ENCODE results near the gene SND1.
A peak's percentile ranks its signal among the peaks of the same experiment; 100 is the strongest.

The SND1 gene

DNA sequence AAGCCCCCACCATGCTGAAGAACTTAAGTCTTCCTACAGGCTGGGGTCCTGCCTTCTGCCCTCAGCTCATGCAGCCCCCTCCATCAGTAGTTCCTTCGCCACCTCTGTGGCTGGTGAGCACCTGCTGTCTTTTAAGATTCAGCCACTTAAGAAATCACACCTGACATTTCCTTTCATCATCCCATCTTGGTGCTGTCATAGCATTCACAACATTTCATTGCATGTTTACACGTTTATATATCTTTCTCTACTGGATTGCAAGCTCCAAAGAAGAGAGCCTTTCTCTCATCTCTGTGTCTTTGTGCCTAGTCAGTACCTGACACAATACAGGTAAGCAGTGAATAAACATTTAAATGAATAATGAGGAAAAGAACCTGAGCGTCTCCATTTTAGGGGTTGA is 38.3 kb downstream of the SND1 start:
- DNase-seq, result no peak

DNA sequence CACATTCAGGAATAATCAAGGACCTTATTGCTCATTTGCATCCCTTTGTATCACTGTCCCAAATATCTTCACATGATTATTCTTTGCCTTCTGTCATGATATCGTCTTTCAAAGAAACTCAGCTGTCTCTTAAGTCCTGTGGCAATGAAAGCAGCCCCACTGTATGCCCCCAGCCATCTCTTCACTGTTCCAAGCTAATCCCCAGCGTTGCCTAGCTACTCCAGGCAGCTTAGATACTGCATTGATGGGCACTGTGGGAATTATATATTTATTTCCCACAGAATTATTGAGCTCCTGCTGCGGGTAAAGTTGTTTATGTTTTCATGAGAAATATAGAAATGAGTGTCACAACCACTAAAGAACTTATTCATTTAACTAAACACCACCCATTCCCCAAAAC is 38.8 kb downstream of the SND1 start:
- no peak for DNase-seq

DNA sequence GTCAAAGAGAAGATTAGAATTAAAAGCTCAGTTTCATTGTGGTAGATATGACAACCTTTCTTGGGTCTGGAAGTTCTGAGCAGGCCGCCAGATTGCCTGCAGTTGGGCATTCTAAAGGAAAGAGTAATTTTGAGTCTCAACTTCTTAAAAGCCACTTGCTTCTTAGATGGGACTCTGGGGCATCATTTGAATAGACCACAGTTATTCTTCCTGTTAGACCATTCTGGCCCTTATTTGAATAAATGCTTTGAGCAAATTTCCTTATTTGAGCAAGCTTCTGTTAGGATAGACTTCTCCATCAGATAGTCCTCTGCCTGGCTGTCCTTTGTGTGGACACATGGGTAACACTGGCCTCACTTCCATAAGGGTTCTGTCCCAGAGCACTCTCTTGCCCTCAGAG is 40.2 kb downstream of the SND1 start:
- no peak for DNase-seq

DNA sequence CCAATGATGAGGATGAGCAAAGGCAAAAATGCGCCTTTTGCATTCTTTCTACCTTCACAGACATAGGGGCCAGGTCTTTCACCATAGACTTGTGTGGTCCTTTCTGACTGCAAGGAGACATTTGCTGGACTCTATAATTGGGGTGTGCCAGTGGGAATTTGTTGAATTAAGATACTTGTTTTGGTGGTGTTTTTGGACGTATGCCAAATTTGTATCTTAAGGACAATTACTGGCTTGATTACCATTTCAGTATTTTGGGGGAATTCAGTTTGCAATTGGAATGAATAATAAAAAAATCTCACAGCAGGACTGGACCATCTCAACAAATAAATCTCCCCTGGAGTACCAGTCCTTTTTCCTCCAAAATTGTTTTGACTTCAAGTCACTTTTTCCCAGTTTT is 47.9 kb downstream of the SND1 start:
- DNase-seq, result no peak

DNA sequence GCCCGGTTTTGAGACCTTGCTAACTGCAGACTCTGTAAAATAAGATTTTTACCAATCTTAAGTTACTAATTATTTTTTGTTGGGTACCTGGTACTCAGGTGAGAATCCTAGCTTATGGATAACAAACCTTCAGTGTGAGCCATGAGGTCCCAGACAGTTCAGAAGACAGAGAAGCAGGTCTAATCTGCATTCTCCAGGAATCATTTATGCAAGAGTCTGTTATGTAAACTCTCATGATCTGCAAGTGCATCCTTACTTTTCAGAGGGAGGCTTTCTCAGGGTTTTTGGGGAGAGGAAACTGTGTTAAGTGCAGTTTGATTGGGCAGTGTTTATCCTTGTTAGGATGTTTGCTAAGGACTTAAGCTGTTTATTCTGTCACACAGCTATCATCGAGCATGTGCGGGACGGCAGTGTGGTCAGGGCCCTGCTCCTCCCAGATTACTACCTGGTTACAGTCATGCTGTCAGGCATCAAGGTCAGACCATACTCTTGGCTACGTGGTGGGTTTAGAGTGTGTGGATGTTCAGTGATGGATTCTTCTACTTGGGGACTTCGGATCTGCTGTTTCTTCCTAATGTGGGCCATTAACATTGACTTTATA is 50.2 kb downstream of the SND1 start:
- DNase-seq, result no peak

DNA sequence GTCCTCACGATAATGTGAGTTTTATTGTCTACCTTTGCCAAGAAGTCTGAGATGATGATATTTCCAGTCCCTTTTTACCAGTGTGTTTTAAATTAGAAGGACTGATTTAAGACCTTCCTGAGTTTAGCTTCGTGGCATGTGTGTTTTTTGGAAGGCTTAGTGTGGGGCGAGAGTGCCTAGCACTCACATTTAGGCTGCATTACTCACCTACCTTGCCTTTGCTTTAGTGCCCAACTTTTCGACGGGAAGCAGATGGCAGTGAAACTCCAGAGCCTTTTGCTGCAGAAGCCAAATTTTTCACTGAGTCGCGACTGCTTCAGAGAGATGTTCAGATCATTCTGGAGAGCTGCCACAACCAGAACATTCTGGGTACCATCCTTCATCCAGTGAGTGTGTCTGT is 50.9 kb downstream of the SND1 start:
- DNase-seq, result no peak

DNA sequence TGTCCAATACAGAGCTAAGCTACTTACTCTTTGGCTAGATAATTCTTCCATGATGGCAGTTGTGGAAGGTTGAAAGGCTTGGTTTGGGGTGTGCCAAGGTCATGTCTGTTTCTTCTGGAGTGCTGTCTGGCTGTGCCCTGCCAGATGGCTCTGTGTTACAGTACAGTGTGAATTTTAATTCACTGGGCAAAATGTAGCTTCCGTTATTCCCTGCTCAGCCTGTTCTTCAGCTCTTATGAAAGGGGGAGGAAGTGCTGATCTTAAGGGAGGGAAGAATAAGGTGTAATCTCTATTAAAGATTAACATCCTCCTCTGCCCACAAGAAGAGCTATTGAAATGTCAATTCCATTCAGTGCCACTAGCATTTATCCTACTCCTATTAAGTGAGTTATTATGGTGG is 52.2 kb downstream of the SND1 start:
- DNase-seq, result no peak

DNA sequence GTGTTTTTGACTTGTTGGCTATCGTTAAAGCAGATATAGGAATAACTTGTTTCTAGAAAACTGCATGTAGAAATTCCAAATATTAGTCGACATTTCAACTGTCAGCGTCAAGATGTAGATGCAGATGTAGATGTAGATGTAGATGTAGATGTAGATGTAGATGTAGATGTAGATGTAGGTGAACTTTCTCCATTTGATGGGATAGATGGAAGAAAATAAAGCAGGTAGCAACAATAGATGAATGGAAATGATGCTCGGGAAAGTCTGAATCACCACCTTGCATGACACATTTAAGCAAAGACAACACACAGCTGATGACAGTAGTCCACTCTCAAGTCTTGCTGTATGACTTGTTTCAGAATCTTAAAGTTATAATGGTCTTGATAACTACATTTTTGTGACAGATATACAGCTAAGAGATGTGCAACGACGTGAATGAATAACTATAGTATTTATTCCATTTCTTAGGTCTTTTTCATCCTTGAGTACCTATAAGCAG is 53.5 kb downstream of the SND1 start:
- no peak for DNase-seq

DNA sequence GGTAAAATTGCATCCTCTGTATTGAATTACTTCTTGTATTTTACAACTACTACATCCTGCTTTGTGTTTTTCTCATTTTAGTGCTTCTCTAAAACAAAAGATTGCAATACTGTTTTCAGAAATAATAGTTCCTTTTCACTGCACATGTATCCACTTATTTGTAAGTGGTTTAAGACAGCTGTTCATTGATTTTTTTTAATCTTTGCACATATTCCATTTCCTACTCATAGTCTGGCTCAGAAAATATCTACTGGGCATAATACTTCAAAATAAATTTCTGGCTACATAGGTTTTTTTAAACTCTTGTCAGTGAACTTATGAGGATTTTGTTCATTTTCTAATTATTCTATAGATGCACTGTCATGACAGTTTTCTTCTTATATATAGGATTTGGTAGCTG is 54.8 kb downstream of the SND1 start:
- no peak for DNase-seq

DNA sequence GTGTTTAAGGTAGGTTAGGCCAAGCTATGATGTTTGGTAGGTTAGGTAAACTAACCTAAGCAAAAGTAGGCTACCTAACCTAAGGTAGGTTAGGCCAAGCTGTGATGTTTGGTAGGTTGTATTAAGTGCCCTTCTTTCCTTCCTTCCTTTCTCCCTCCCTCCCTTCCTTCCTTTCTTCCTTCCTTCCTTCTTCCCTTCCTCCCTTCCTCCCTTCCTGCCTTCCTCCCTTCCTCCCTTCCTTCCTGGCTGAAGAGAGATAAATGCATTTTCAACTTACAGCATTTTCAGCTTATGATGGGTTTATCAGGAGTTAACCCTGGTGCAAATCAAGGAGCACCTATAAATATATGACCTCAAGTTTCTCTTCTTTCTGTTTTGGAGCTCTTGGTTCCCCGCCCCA is 56.2 kb downstream of the SND1 start:
- no peak for DNase-seq

DNA sequence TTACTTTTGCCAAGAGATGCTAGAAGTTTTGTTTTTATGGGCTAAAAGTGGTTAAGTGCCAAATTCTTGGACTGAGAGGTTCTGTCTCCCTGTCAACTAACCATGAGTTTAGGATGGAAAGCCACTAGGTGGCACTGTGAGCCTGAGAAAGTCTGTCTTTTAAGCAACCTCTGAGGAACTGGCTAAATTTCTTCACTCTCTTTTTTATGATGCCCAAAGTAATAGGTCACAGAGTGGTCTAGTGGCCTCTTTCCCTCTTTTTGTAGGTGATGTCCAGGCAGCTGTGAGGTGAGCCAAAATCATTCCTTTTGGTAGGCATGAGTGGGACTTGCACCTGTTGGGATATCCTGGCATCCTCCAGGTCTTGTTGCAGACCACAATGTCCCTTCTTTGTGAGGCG is 56.8 kb downstream of the SND1 start:
- DNase-seq, result peak; percentile 83

DNA sequence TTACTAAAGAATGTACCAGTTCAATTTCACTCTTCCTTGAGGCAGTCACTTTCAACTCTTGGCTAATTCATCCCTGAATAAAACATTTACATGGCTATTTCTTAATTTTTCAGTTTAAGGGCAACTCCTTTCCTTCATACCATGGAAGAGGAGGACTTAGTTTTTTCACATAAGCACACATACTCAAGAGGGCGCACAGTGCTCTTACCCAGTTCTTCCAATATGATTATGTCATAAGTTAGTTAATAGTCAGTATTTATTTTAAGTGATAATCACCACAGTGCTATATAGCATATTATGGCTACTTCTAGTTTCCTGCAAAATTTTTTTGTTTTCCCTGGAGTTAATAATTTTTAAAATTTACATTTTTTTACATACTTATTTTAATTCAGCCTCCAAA is 58.6 kb downstream of the SND1 start:
- DNase-seq, result no peak

DNA sequence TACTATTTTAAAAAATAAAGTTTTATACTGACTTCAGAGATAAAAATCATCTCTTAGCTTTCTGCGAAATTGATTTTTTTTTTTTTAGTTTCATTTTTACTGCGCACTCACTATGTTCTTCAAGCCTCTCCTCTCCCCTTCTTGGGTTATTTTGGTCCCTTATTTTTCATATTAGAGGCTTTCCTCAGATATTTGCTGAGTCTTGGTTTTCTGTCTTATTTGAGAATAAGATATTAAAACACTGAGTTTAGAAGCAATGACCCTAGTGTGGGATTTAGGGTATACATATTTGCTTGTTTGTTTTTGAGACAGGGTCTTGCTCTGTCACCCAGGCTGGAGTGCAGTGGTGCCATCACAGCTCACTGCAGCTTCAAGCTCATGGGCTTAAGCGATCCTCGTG is 59.9 kb downstream of the SND1 start:
- DNase-seq, result no peak

DNA sequence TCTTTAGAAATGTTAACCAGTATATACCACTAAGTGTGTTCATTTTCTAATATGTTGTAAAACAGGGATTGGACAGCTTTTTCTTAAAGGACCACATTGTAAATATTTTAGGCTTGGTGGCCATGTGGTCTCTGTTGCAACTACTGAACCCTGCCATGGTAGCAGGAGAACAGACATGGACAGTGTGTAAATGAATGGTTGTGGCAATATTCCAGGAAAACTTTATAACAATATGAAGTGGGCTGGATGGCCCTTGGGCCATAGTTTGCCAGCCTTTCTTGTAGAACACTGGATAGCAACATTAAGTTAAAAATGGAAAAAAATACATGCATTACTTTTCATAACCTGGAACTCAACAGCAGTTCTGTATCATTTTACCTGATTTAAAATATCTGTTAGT is 61.0 kb downstream of the SND1 start:
- no peak for DNase-seq

DNA sequence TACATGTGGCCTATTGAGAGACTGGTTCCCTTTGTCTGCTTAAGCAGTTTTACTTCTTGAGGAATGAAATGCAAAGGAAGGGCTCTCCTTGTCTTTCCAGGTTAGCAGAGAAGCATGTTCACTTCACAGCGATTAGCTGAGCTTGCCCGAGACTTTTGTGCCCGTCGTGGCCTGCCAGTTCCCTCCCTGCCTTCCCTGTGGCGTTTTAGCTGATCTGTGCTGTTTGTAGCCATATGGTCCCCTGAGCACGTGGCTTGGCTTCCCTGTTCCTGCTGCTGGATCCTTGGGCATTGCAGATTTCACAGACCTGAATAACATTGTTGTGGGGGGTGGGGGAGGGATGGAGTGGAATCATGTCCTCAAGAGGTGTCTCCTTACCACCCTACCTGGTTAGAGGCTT is 61.8 kb downstream of the SND1 start:
- no peak for DNase-seq

DNA sequence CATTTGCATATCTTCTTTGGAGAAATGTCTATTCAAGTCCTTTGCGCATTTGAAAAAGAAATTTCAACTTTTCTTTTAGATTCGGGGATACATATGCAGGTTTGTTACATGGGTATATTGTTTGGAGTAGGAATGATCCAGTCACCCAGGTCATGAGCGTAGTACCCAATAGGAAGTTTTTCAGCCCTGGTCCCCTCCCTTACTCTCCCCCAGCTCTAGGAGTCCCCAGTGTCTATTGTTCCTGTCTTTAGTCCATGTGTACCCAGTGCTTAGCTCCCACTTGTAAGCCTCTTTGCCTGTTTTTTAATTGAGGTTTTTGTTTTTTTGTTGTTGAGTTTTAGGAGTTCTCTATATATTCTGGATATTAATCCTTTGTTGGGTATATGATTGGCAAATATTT is 63.3 kb downstream of the SND1 start:
- DNase-seq, result no peak

DNA sequence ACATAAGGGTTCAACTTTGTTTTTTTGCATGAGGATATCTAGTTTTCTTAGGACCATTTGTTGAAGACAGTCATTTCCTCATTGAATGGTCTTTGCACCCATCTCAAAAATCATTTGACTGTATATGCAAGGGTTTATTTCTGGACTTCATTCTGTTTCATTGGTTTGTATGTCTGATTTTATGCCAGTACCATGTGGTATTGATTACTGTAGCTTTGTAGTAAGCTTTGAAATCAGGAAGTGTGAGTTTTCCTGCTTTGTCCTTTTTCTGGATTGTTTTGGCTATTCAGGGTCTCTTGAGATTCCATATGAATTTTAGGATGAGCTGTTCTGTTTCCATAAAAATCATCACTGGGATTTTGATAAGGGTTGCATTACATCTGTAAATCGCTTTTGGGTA is 63.9 kb downstream of the SND1 start:
- DNase-seq, result no peak

DNA sequence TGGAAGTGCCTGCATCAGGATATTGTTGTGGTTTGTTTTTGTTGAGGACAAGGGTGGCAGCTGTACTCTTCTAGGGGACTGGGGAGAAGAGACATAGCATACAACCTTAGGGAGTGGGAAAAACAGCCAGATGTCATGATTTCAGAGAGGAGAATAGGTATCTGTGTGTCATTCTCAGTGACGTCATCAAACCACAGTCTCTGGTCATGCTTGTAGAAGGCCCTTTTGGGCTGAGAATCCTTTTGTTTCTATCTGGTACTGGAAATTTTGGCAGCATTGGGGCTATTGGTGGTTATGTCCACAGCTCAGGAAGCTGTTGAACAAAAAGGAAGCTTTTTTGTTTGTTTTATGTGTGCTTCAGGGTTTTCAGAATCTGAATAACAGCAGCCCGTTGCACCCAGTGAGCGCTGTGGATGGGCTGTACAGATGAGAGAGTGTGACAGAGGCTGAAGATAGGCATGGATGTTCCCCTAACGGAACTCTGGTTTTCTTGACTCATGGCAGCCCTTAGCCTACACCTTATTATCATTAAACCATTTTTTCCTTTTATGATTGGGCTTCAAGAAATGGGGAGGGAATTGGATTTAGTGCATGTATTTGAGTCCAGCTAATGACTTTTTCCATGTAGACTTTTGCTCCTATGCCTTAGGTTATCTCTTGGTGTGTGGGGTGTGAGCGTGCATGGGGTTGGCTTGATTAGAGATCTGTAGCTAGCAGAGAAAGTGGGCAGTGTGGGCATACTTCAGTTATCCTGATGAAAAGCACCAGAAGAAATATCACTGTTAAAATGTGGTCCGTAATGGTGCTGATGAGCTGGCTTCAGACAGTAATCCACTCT is 65.7 kb downstream of the SND1 start:
- no peak for DNase-seq

DNA sequence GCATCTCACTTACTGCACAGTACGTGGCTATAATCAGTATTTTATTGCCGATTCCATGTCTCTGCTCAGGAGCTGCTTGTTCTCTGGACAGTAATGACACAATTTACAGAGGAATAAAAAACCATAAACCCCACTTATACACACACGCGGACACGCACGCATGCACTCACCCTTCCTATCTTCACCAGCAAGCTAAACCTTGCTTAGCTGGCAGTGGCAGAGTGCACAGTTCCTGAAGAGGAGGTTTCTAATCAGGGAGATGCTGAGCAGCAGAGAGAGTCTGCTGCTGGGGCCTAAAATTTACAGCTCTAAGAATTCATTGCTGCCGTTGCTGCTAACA is 66.3 kb downstream of the SND1 start:
- DNase-seq, result no peak

DNA sequence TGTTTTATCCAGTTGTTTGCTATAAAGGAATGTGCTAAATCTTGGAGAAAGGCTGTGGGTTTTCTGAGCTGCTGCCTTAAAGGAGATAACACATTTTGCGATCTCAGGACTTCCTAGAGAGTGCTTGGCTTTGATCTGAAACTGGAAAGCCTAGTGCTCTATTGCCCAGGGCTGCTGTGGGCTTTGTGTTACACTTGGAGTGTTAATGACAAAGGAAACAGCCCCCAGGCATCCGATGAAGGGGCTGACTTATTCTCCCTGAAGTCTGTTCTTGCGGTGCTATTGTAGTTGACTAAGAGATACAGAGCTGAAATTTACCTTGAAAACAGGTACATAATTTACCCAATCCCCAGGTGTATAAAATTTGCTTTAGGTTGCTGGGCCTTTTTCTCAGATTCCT is 74.5 kb downstream of the SND1 start:
- no peak for DNase-seq

DNA sequence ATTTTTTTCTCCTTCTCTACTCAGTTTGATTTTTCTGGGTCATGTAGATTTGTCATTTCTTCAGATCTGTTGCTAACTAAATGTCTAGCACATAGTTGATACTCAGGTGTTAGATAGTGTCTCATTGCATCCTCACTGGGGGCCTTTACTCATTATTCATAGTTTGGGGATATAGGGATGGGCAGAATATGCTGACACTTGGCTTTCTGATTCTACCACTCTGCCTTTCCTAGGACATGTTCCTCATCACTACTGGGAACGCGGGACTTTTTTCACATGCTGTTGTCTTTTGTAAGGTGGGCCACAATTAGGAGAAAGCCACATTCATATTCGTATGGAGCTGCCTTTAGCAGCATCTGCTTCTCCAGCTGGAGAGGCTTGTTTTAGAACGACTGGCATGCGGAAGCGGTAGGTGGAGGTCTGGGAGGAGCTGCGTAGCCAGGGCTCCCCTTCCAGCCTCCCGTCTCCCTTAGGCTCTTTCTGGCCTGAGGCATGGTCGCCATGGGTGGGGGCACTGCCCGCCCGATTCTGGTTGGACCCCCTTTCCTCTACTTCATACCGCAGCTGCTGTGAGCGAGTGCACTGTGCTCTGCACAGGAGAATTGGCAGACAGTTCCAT is 78.8 kb downstream of the SND1 start:
- no peak for DNase-seq

DNA sequence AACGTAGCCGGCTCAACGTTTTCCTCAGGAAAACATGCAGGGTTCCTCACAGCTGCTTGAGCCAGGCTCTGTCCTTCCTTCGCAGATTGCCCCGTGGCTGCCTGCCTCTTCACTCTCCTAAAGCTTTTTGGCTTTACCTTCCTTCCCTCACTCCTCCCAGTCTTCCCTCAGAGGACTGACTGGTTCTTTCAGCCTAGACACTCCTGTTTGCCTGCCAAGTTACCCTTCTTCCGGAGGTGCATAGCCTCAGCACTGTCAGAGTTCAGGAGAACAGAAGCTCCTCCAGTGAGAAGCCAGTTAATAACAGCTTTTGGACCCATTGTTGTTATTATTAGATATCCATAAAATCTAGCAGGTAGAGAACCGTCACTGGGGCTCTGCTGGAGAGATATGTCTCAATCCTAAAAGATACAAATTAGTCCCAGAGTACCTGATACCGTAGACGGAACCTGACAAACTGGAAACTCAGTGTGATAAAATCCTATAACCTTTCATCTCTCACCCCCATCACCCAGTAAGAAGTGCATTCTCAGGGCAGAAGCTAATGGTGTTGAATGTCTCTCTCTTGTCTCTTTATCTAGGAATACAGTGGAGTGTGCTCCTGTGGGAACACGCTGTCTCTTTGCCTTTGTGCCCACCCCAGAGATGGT is 79.6 kb downstream of the SND1 start:
- DNase-seq, result no peak

DNA sequence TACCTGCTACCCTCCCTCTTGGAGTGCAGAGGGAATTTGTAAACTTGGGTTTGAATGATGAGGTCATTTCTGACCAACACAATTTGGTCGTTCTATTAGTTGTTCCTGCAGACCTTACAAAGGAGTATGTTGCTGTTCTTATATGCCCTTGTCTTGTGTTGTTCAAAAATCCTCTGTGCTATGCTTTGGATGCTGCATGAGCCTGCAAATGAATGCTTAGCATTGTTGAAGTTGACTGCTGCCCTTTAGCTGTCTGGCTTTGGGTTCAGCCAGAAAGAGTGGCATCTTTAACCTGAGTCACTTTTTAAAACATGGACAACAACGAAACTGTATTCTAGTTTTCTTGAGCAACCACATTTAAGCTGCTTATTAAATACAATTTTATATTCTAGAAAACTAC is 80.3 kb downstream of the SND1 start:
- DNase-seq, result no peak

DNA sequence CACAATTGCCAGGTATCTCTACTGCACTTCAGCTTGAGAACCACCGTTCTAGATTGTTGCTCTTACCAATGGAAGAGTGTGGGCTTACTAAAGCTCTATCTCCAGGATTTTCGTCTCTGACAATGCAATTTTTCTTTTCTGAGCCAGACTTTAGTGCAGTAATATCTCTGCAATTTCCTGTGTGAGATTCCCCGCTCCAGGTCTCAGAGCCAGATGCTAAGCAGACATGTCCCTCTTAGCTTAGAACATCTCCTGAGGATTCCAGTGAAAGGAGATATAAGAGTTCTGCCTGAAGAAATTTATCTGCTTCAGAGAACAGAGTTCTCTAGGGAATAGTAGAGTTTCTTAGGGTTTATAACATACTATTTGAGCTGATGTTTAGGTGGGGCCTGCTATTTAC is 82.0 kb downstream of the SND1 start:
- DNase-seq, result no peak
